Measurements from ENCODE around the gene ABCB9. TPM values are rescaled to one million over a fixed set of nuclear protein-coding genes. Genes with fewer than 3 reads are reported as not detected.

The ABCB9 gene
- total RNA-seq, 1 donor from 2014 or later: 9.6 TPM

DNA sequence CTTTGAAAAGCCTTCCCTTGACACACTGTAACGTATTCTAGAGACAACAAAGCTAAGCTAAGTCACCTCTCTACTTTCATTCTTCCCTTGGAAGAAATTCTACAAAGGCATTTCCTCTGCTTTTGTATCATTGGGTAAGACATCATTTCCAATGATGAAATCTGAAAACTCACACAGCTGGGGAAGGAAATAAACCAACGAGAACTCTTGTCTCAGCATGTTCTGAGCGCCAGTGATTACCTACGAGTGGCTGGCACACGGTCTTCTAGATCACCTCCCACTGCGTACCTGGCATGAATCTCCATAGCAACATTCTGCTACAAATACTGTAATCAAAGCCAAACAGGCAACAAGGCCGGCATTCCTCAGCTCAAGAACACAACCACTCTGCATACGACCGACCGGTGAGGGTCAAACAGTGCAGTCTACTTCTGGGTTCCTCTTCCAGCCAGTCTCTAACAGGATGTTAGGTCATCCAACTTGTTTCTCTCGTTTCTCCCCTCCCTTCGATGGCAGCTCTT lies 78.0 kb downstream of the ABCB9 start:
- H3K36me3 Mint-ChIP-seq: peaks cover 13% of the 10 kb centered on the region
- TF ChIP-seq, protein P1, sequence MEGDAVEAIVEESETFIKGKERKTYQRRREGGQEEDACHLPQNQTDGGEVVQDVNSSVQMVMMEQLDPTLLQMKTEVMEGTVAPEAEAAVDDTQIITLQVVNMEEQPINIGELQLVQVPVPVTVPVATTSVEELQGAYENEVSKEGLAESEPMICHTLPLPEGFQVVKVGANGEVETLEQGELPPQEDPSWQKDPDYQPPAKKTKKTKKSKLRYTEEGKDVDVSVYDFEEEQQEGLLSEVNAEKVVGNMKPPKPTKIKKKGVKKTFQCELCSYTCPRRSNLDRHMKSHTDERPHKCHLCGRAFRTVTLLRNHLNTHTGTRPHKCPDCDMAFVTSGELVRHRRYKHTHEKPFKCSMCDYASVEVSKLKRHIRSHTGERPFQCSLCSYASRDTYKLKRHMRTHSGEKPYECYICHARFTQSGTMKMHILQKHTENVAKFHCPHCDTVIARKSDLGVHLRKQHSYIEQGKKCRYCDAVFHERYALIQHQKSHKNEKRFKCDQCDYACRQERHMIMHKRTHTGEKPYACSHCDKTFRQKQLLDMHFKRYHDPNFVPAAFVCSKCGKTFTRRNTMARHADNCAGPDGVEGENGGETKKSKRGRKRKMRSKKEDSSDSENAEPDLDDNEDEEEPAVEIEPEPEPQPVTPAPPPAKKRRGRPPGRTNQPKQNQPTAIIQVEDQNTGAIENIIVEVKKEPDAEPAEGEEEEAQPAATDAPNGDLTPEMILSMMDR (conservative IDR thresholded peaks at IDR 0.05): no peak
- H3K27ac Mint-ChIP-seq: peak overlapping the region; percentile 99
- peaks cover 57% of the 10 kb centered on the region for H3K4me1 Mint-ChIP-seq (ENCODE audit: unreplicated experiment)
- DNase-seq (ENCODE audit: extremely low spot score, unreplicated experiment): no peak
- no peaks in the 10 kb centered on the region for H3K27me3 Mint-ChIP-seq
- H3K9me3 Mint-ChIP-seq: no peaks in the 10 kb centered on the region
- peak overlapping the region; percentile 80 for H3K4me3 Mint-ChIP-seq

DNA sequence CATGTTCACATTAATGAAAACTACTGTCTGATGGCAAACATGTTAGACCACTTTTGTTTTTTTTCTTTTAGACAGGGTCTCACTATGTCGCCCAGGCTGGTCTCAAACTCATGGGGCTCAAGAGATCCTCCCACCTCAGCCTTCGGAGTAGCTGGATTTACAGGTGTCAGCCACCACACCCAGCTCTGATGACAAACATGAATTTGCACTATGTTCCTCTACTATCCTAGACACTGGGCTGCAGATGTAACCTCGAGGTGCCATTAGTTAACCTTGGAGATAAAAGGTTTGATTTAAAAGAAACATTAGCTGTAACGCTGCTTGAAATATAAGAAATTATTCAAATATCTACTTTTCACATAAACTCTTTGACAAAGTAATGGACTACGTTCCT lies 78.4 kb downstream of the ABCB9 start:
- H3K4me1 Mint-ChIP-seq (ENCODE audit: unreplicated experiment): peaks cover 56% of the 10 kb centered on the region
- TF ChIP-seq, protein P1 (conservative IDR thresholded peaks at IDR 0.05): no peak
- H3K27me3 Mint-ChIP-seq: no peaks in the 10 kb centered on the region
- peak overlapping the region; percentile 99 for H3K27ac Mint-ChIP-seq
- no peak for DNase-seq (ENCODE audit: extremely low spot score, unreplicated experiment)
- no peaks in the 10 kb centered on the region for H3K9me3 Mint-ChIP-seq
- H3K36me3 Mint-ChIP-seq: peaks cover 13% of the 10 kb centered on the region
- peak overlapping the region; percentile 80 for H3K4me3 Mint-ChIP-seq

DNA sequence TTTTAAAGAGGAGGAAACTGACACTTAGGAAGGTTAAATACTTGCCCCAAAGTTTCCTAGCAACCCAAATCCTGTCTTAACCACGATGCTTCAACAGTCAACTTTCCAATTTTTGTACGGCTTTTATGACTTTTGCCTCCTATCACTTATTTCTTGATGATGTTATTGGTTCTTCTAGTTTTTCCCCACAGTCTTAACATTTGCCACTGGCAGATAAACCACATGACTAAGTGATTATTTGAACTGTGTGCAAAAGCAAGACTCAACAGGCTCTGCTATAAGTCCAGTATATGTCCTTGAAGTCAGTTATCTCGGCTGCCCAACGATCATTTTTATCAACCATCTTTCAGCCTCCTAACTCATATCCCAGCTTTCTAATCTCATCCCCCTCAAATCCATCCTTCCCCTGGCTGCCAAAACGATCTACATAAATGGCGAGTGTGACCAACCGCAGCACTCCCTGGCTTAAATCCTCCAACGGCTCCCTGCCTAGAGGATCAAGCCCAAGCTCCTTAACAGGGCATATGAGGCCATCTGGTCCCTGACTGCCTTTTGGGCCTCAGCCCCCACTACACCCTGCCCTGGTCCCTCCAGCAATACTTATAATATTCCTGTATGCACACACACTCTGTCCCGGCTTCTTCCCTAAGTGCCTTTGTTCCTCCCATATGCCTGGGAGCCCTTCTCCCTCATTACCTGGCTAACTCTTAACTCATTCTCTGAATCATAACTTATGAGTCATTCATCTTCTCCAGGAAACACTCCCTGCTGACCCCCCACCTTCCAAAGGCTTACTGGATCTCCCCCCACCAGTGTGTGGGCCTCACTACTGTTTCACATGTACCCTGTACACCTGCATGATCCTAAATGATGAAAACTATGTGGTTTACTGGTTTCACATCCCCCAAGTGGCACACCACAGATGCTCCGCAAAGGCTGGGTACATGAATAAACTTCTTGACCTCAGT lies 79.1 kb downstream of the ABCB9 start:
- Mint-ChIP-seq H3K27me3 (no peaks in the 10 kb centered on the region), H3K27ac (peak overlapping the region; percentile 99), H3K4me1 (ENCODE audit: unreplicated experiment) (peaks cover 51% of the 10 kb centered on the region), H3K4me3 (peak overlapping the region; percentile 50), H3K9me3 (no peaks in the 10 kb centered on the region), H3K36me3 (peaks cover 9% of the 10 kb centered on the region)
- DNase-seq (ENCODE audit: extremely low spot score, unreplicated experiment): no peak
- TF ChIP-seq, protein P1 (conservative IDR thresholded peaks at IDR 0.05): no peak

DNA sequence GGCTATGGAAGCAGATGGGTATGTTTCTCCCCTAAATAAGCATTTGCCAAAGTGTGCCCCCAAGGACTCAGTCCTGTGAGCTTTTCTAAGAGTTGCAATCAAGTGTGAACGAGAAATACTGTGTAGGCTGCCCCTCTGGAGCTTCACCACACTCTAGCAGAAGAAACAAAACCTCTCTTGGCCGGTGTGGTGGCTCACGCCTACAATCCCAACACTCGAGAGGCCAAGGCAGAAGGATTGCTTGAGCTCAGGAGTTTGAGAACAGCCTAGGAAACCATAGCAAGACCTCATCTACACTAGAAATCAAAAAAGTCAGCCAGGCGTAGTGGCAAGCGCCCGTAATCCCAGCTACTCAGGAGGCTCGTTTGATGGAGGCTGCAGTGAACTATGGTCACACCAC lies 80.1 kb downstream of the ABCB9 start:
- peaks cover 46% of the 10 kb centered on the region for H3K4me1 Mint-ChIP-seq (ENCODE audit: unreplicated experiment)
- H3K27me3 Mint-ChIP-seq: no peaks in the 10 kb centered on the region

DNA sequence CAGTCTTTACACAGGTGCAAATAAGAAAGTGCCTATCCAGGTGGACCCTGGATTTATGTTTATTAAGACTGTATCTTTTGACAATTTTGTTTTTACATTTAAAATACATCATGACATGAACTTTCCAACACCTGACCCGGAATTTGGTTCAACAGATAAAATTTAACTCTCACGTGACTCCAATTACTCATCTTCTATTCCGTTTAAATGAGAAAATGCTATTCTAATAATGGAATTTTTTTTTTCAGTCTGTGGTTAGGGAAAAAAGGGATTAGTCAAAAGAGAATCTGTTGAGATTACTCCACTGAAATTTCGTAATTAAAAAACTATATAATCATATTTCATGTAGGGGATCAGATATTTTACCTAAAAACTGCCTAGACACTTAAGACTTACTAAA lies 81.4 kb downstream of the ABCB9 start:
- no peak overlapping the region for H3K4me3 Mint-ChIP-seq
- peaks cover 53% of the 10 kb centered on the region for H3K4me1 Mint-ChIP-seq (ENCODE audit: unreplicated experiment)
- TF ChIP-seq, protein P1 (conservative IDR thresholded peaks at IDR 0.05): no peak
- no peaks in the 10 kb centered on the region for H3K27me3 Mint-ChIP-seq
- H3K27ac Mint-ChIP-seq: no peak overlapping the region
- H3K9me3 Mint-ChIP-seq: no peaks in the 10 kb centered on the region
- DNase-seq (ENCODE audit: extremely low spot score, unreplicated experiment): no peak
- H3K36me3 Mint-ChIP-seq: peaks cover 9% of the 10 kb centered on the region

More for the DNA sequence above, 80.1 kb downstream of the ABCB9 start:
- H3K4me3 Mint-ChIP-seq: no peak overlapping the region
- no peak for DNase-seq (ENCODE audit: extremely low spot score, unreplicated experiment)
- H3K27ac Mint-ChIP-seq: peak overlapping the region; percentile 27
- peaks cover 9% of the 10 kb centered on the region for H3K36me3 Mint-ChIP-seq
- TF ChIP-seq, protein P1 (conservative IDR thresholded peaks at IDR 0.05): no peak
- no peaks in the 10 kb centered on the region for H3K9me3 Mint-ChIP-seq

Data from type B pancreatic cell (in vitro differentiated cells).